NT2/D1 (cell line): ENCODE data around the gene GPR15LG.

ENCODE experiments used
- SUZ12 ChIP-seq: IDR thresholded peaks from 2 replicates; pipeline ENCODE4 v1.6.1; 2011; ENCODE audit not compliant: insufficient read length, insufficient read depth; ENCODE audit errors: extremely low read depth
- YY1 ChIP-seq: IDR thresholded peaks from 2 replicates; pipeline ENCODE4 v1.6.1; 2011; ENCODE audit not compliant: insufficient read length, insufficient read depth
- ZNF274 ChIP-seq: IDR thresholded peaks from 2 replicates; pipeline ENCODE4 v1.6.1; 2011; ENCODE audit warnings: mild to moderate bottlenecking, low read depth, low read length

- TF ChIP-seq YY1 (no peak), SUZ12 (no peak), ZNF274 (no peak)
These were observed 24.0 kb downstream of the GPR15LG start for GRCh38 chr10:84197643-84198042.
